Loucy (cell line): ENCODE results near the gene STX16.

ENCODE experiments used
- CTCF ChIP-seq: fragments of 200-600 bp; sonication (generic); conservative IDR thresholded peaks from 2 replicates; pipeline ENCODE4 v1.5.1; 2014; ENCODE audit warnings: mild to moderate bottlenecking, antibody characterized with exemption, low read length
- EZH2phosphoT487 ChIP-seq: fragments of 200-600 bp; IDR thresholded peaks from 2 replicates; pipeline ENCODE4 v1.6.1; 2018; ENCODE audit warnings: antibody characterized with exemption, mild to moderate bottlenecking, moderate library complexity, borderline replicate concordance

GRCh38 chr20:58651946-58652605, 993 bp downstream of the STX16 start:
- TF ChIP-seq CTCF = no peak
- TF ChIP-seq EZH2phosphoT487 = no peak
